ENCODE results near the gene ELF2.

GRCh38 chr4:139200506-139200905 lies 23.5 kb upstream of the ELF2 start:
- TF ChIP-seq POLR2A (IDR thresholded peaks at IDR 0.05), result no peak
- TF ChIP-seq, protein P1, sequence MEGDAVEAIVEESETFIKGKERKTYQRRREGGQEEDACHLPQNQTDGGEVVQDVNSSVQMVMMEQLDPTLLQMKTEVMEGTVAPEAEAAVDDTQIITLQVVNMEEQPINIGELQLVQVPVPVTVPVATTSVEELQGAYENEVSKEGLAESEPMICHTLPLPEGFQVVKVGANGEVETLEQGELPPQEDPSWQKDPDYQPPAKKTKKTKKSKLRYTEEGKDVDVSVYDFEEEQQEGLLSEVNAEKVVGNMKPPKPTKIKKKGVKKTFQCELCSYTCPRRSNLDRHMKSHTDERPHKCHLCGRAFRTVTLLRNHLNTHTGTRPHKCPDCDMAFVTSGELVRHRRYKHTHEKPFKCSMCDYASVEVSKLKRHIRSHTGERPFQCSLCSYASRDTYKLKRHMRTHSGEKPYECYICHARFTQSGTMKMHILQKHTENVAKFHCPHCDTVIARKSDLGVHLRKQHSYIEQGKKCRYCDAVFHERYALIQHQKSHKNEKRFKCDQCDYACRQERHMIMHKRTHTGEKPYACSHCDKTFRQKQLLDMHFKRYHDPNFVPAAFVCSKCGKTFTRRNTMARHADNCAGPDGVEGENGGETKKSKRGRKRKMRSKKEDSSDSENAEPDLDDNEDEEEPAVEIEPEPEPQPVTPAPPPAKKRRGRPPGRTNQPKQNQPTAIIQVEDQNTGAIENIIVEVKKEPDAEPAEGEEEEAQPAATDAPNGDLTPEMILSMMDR (IDR thresholded peaks at IDR 0.05), result no peak
